GM13977 (cell line): Measurements from ENCODE around the gene CIB2.

Experiments
- DNase-seq: peaks from one replicate; pipeline ENCODE4 v3.0.0; 2012; ENCODE audit warnings: low spot score
- CTCF ChIP-seq: IDR thresholded peaks from 2 replicates; pipeline ENCODE4 v1.5.1; 2012; ENCODE audit warnings: mild to moderate bottlenecking, control low read depth; ENCODE audit not compliant: insufficient read depth; ENCODE audit errors: extremely low read depth, missing control alignments
- in situ Hi-C: fragments of 300-500 bp; cut with MboI; formaldehyde crosslinking; loops from one replicate; pipeline ENCODE4 v1.12.0; 2022; ENCODE audit warnings: low sequenced_read_pairs, low pct_unique_long_range_greater_than_20kb, mixed read lengths, inconsistent platforms; ENCODE audit not compliant: unreplicated experiment

The CIB2 gene

DNA sequence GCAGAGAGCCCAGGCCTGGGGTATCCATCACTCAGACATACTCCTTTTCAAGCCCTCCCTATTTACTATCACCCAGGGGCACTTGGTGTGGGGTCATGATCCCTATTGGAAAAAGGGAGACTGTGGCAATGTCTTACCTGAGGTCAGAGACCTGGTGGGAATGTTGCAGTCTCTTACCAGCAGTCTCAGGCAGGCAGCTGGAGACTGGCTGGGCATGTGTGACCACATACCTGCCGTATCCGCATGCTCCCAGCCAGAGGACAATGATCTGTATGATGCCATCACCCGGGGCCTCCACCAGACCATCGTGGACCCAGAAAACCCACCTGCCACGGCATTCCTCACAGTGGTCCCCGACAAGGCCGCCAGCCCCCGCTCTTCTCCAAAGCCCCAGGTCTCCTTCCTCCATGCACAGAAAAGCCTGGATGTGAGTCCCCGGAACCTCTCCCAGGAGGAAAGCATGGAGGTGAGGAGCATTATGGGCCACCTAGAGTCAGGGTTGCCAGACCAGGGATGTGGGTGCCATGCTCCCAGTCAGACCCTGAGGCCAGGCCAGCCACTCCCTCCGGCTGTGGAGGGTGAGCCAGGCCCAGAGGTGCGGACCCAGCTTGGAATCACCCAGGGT lies 33.0 kb downstream of the CIB2 start:
- in situ Hi-C loops: loop anchor here (10.0 kb wide), 1 partner anchor 93 kb away; no protein-coding TSS in a partner anchor
- TF ChIP-seq CTCF: no peak
- no peak for DNase-seq

DNA sequence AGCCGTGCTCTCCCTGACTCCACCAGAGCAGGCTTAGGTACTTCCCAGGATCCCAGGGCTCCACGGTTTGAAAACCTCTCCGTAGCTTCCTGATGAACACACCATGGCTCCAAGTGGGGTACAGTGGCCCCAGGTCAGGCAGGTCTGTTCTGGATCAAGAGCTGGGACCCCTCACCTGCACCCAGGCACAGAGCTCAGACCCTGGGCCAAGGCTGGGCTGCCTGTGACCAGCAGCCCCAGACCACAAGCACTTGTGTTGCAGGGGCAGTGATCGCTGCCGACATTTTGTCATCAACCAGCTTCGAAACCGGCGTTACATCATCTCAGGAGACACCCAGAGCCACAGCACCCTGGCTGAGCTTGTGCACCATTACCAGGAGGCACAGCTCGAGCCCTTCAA lies 33.6 kb downstream of the CIB2 start:
- no peak for TF ChIP-seq CTCF
- in situ Hi-C loops: loop anchor here (10.0 kb wide), 1 partner anchor 93 kb away; no protein-coding TSS in a partner anchor
- no peak for DNase-seq

GRCh38 chr15:78093242-78094020 lies 37.8 kb downstream of the CIB2 start:
- TF ChIP-seq CTCF: no peak
- no peak for DNase-seq
- in situ Hi-C loops: loop anchor here (10.0 kb wide), 1 partner anchor 89 kb away; no protein-coding TSS in a partner anchor

- in situ Hi-C loops: loop anchor here (10.0 kb wide), 1 partner anchor 88 kb away; no protein-coding TSS in a partner anchor
- no peak for TF ChIP-seq CTCF
- DNase-seq: no peak
Measured at GRCh38 chr15:78092261-78093041, 38.8 kb downstream of the CIB2 start, which contains the start of gene SH2D7. Gene SH2D7 (plus strand): TSS chr15:78092561. CDS start chr15:78092585, 24 bp downstream.

GRCh38 chr15:78090422-78091063 lies 40.7 kb downstream of the CIB2 start:
- in situ Hi-C loops: loop anchor here (10.0 kb wide), 1 partner anchor 86 kb away; no protein-coding TSS in a partner anchor
- no peak for DNase-seq
- no peak for TF ChIP-seq CTCF

GRCh38 chr15:78088773-78089080 lies 42.5 kb downstream of the CIB2 start:
- TF ChIP-seq CTCF: no peak
- DNase-seq: no peak
- in situ Hi-C loops: no loop called here
